HG03571 (cell line): ENCODE data around the gene TP53TG5.

ENCODE experiments used
- ATAC-seq: cut with Tn5 transposase; IDR thresholded peaks from one replicate; pipeline ENCODE4 v1.9.1; 2021; ENCODE audit not compliant: unreplicated experiment

The TP53TG5 gene

GRCh38 chr20:45405571-45406259, 27.6 kb upstream of the TP53TG5 start:
- ATAC-seq: no peak

GRCh38 chr20:45404438-45404837, 26.3 kb upstream of the TP53TG5 start:
- ATAC-seq: no peak

- ATAC-seq: no peak
These were observed 24.8 kb upstream of the TP53TG5 start for GRCh38 chr20:45402946-45403345.

- ATAC-seq: no peak
These were observed 22.4 kb upstream of the TP53TG5 start for GRCh38 chr20:45400346-45401031.

GRCh38 chr20:45399018-45399417, 20.9 kb upstream of the TP53TG5 start:
- ATAC-seq: no peak

GRCh38 chr20:45395114-45395415, 16.9 kb upstream of the TP53TG5 start:
- ATAC-seq: no peak

GRCh38 chr20:45394221-45395113, 16.3 kb upstream of the TP53TG5 start:
- ATAC-seq: no peak

GRCh38 chr20:45392733-45393132, 14.6 kb upstream of the TP53TG5 start:
- ATAC-seq: no peak

GRCh38 chr20:45391559-45391958, 13.4 kb upstream of the TP53TG5 start:
- ATAC-seq: no peak

- no peak for ATAC-seq
These were observed 12.8 kb upstream of the TP53TG5 start for GRCh38 chr20:45390931-45391330.

GRCh38 chr20:45387274-45387673, 9.1 kb upstream of the TP53TG5 start:
- ATAC-seq: no peak

- no peak for ATAC-seq
These were observed 856 bp downstream of the TP53TG5 start for GRCh38 chr20:45377269-45377668.

- ATAC-seq: no peak
These were observed 3.2 kb downstream of the TP53TG5 start for GRCh38 chr20:45374966-45375365.

- no peak for ATAC-seq
These were observed 4.0 kb downstream of the TP53TG5 start for GRCh38 chr20:45374101-45374467.

GRCh38 chr20:45373353-45374100, 4.6 kb downstream of the TP53TG5 start:
- peak; percentile 60 for ATAC-seq

- ATAC-seq: no peak
These were observed 5.3 kb downstream of the TP53TG5 start for GRCh38 chr20:45372646-45373352.

GRCh38 chr20:45372241-45372640, 5.9 kb downstream of the TP53TG5 start:
- ATAC-seq: no peak

GRCh38 chr20:45370571-45371160, 7.5 kb downstream of the TP53TG5 start:
- no peak for ATAC-seq

GRCh38 chr20:45368221-45368980, 9.7 kb downstream of the TP53TG5 start:
- peak; percentile 79 for ATAC-seq
